Tibial nerve (tissue), 4 donors: Measurements from ENCODE around the gene SHANK2. TPM values are rescaled to one million over a fixed set of nuclear protein-coding genes. Genes with fewer than 3 reads are reported as not detected.

Experiments used
- DNase-seq, 2 donors: peaks; one replicate each; pipeline ENCODE4 v3.0.0-alpha.2; 2019; ENCODE audit warnings: low spot score in 2 of 2
- H3K27ac ChIP-seq, 4 donors: fragments of 200-600 bp; sonication (generic) in 3 of 4; one replicate each; pipeline ENCODE4 v1.5.1; 2017 to 2019; ENCODE audit warnings: mild to moderate bottlenecking in 1 of 4
- H3K27me3 ChIP-seq, 2 donors: fragments of 200-600 bp; sonication (generic) in 1 of 2; one replicate each; pipeline versions ENCODE4 v1.5.1 to v1.6.0; 2017 to 2019
- H3K36me3 ChIP-seq, 3 donors: fragments of 200-600 bp; sonication (generic); one replicate each; pipeline ENCODE4 v1.5.1; 2018 to 2019
- H3K4me1 ChIP-seq, 4 donors: fragments of 200-600 bp; sonication (generic) in 3 of 4; one replicate each; pipeline ENCODE4 v1.5.1; 2017 to 2019
- H3K4me3 ChIP-seq, 4 donors: fragments of 200-600 bp; sonication (generic) in 3 of 4; one replicate each; pipeline ENCODE4 v1.5.1; 2017 to 2019; ENCODE audit warnings: mild to moderate bottlenecking in 1 of 4, moderate library complexity in 1 of 4
- H3K9me3 ChIP-seq, 4 donors: fragments of 200-600 bp; sonication (generic) in 3 of 4; one replicate each; pipeline ENCODE4 v1.5.1; 2017 to 2019
- CTCF ChIP-seq, 5 experiments: fragments of 200-600 bp in 3 of 5; fragments of 450-650 bp in 2 of 5; sonication (generic) in 3 of 5; IDR thresholded peaks; one replicate each; pipeline ENCODE4 v1.5.1; 2016 to 2019; ENCODE audit warnings: antibody characterized with exemption in 5 of 5, mild to moderate bottlenecking in 3 of 5, moderate library complexity in 2 of 5
- EP300 ChIP-seq, 2 donors: sonication (generic); formaldehyde crosslinking; IDR thresholded peaks; one replicate each; pipeline ENCODE4 v1.6.1; 2017; ENCODE audit warnings: antibody characterized with exemption in 2 of 2, mild to moderate bottlenecking in 1 of 2
- POLR2A ChIP-seq, 2 donors: fragments of 450-650 bp; IDR thresholded peaks; one replicate each; pipeline ENCODE4 v1.6.1; 2017; ENCODE audit warnings: antibody characterized with exemption in 2 of 2, mild to moderate bottlenecking in 2 of 2, moderate library complexity in 2 of 2
- WGBS, 2 donors: methylation state at CpG; one replicate each; pipeline ENCODE4 v1.1.5; 2018; 5-methylcytosine and 5-hydroxymethylcytosine counted together
- total RNA-seq, 4 donors: library from RNA; depleted of rRNA; stranded (reverse); fragments of >200 nt; gene quantifications; one replicate each; pipeline ENCODE4 v1.1.0, GENCODE V29; 2016

SHANK2 gene
- total RNA-seq, 4 donors from 2014 or later, result 0.20 to 2.0 (median 1.4) TPM

GRCh38 chr11:71248251-71248570, 4.2 kb downstream of the SHANK2 start:
- Histone ChIP-seq H3K9me3 (peaks cover 0 to 8% (median 0%) of the 10 kb centered on the region in 4 donors), H3K36me3 (no peaks in the 10 kb centered on the region), H3K4me3 (no peak overlapping the region), H3K27me3 (peaks cover 0 to 46% of the 10 kb centered on the region in 2 donors), H3K27ac (no peak overlapping the region), H3K4me1 (peaks cover 0 to 27% (median 2%) of the 10 kb centered on the region in 4 donors)
- DNase-seq, result no peak
- TF ChIP-seq POLR2A (IDR thresholded peaks at IDR 0.05), result no peak
- no peak for TF ChIP-seq CTCF (IDR thresholded peaks at IDR 0.05)
- TF ChIP-seq EP300 (IDR thresholded peaks at IDR 0.05), result no peak
- WGBS, 2 donors, result 89 to 91% methylated on average over 13 of the region's 13 CpGs

GRCh38 chr11:71247551-71248250, 4.7 kb downstream of the SHANK2 start:
- whole genome bisulfite sequencing, 2 donors, result 49 to 50% methylated on average over 10 to 13 of the region's 16 CpGs
- TF ChIP-seq POLR2A (IDR thresholded peaks at IDR 0.05) (no peak), EP300 (IDR thresholded peaks at IDR 0.05) (no peak)
- peaks cover 0 to 8% (median 0%) of the 10 kb centered on the region in 4 donors for H3K9me3 ChIP-seq
- peaks cover 0 to 22% (median 2%) of the 10 kb centered on the region in 4 donors for H3K4me1 ChIP-seq
- peaks cover 0 to 40% of the 10 kb centered on the region in 2 donors for H3K27me3 ChIP-seq
- H3K27ac ChIP-seq, result no peak overlapping the region
- H3K4me3 ChIP-seq, result no peak overlapping the region
- no peak for DNase-seq
- H3K36me3 ChIP-seq, result no peaks in the 10 kb centered on the region

- TF ChIP-seq POLR2A (IDR thresholded peaks at IDR 0.05), result no peak
- Histone ChIP-seq H3K36me3 (no peaks in the 10 kb centered on the region), H3K27me3 (peaks cover 0 to 34% of the 10 kb centered on the region in 2 donors), H3K4me1 (peaks cover 0 to 11% (median 0%) of the 10 kb centered on the region in 4 donors), H3K9me3 (peaks cover 0 to 8% (median 0%) of the 10 kb centered on the region in 4 donors), H3K27ac (no peak overlapping the region), H3K4me3 (no peak overlapping the region)
- no peak for DNase-seq
- 51 to 58% methylated on average over 3 of the region's 3 CpGs for WGBS, 2 donors
Observed at GRCh38 chr11:71246559-71246958, 5.8 kb downstream of the SHANK2 start.

GRCh38 chr11:71245601-71246391, 6.6 kb downstream of the SHANK2 start:
- TF ChIP-seq CTCF (IDR thresholded peaks at IDR 0.05) (no peak), POLR2A (IDR thresholded peaks at IDR 0.05) (no peak), EP300 (IDR thresholded peaks at IDR 0.05) (no peak)
- no peak overlapping the region for H3K27ac ChIP-seq
- H3K36me3 ChIP-seq, result no peaks in the 10 kb centered on the region
- WGBS, 2 donors, result 58% methylated on average over 17 to 19 of the region's 19 CpGs
- H3K9me3 ChIP-seq, result peaks cover 0 to 8% (median 0%) of the 10 kb centered on the region in 4 donors
- DNase-seq, result no peak
- H3K4me3 ChIP-seq, result no peak overlapping the region
- H3K4me1 ChIP-seq, result peaks cover 0 to 10% (median 0%) of the 10 kb centered on the region in 4 donors
- H3K27me3 ChIP-seq, result peaks cover 0 to 29% of the 10 kb centered on the region in 2 donors

GRCh38 chr11:71244116-71244810, 8.1 kb downstream of the SHANK2 start:
- Histone ChIP-seq H3K36me3 (no peaks in the 10 kb centered on the region), H3K4me3 (no peak overlapping the region), H3K27ac (no peak overlapping the region), H3K4me1 (peaks cover 0 to 7% (median 0%) of the 10 kb centered on the region in 4 donors), H3K9me3 (peaks cover 0 to 8% (median 0%) of the 10 kb centered on the region in 4 donors), H3K27me3 (peaks cover 0 to 18% of the 10 kb centered on the region in 2 donors)
- 79 to 80% methylated on average over 12 of the region's 12 CpGs for WGBS, 2 donors
- TF ChIP-seq CTCF (IDR thresholded peaks at IDR 0.05), result no peak
- TF ChIP-seq EP300 (IDR thresholded peaks at IDR 0.05), result no peak
- no peak for TF ChIP-seq POLR2A (IDR thresholded peaks at IDR 0.05)
- no peak for DNase-seq
